Liver (tissue), 9 donors: ENCODE measurements around the gene PHLDA2. TPM values are rescaled to one million over a fixed set of nuclear protein-coding genes. Genes with fewer than 3 reads are reported as not detected.

Source experiments
- DNase-seq: peaks from one replicate; pipeline ENCODE4 v3.0.0-alpha.2; 2017; ENCODE audit warnings: low spot score
- H3K27ac ChIP-seq, 2 donors: one replicate each; pipeline ENCODE4 v1.7.0; 2013; ENCODE audit warnings: inconsistent platforms in 2 of 2, low read length in 2 of 2, control low read depth in 1 of 2, low read depth in 1 of 2, mild to moderate bottlenecking in 1 of 2
- H3K27me3 ChIP-seq, 4 donors: one replicate each; pipeline versions ENCODE4 v1.6.1 to v1.7.0; 2013; ENCODE audit warnings: low read length in 3 of 4, inconsistent platforms in 1 of 4, mild to moderate bottlenecking in 1 of 4, moderate library complexity in 1 of 4; ENCODE audit not compliant: control insufficient read depth in 4 of 4, insufficient read depth in 4 of 4
- H3K36me3 ChIP-seq, 4 donors: one replicate each; pipeline versions ENCODE4 v1.6.1 to v1.7.0; 2013; ENCODE audit warnings: low read length in 3 of 4, mild to moderate bottlenecking in 3 of 4, low read depth in 1 of 4, moderate library complexity in 1 of 4; ENCODE audit not compliant: control insufficient read depth in 4 of 4, insufficient read depth in 3 of 4
- H3K4me1 ChIP-seq, 4 donors: one replicate each; pipeline versions ENCODE4 v1.6.1 to v1.7.0; 2013; ENCODE audit warnings: low read length in 3 of 4, mild to moderate bottlenecking in 3 of 4, moderate library complexity in 1 of 4; ENCODE audit not compliant: control insufficient read depth in 4 of 4, insufficient read depth in 4 of 4
- H3K4me3 ChIP-seq, 3 donors: one replicate each; pipeline versions ENCODE4 v1.6.1 to v1.7.0; 2013; ENCODE audit warnings: low read length in 3 of 3, control low read depth in 1 of 3, low read depth in 1 of 3, mild to moderate bottlenecking in 1 of 3
- H3K9ac ChIP-seq, 2 donors: one replicate each; pipeline ENCODE4 v1.7.0; 2013; ENCODE audit warnings: low read length in 2 of 2, mild to moderate bottlenecking in 2 of 2, moderate library complexity in 2 of 2, control low read depth in 1 of 2, low read depth in 1 of 2
- H3K9me3 ChIP-seq, 4 donors: one replicate each; pipeline versions ENCODE4 v1.6.1 to v1.7.0; 2013; ENCODE audit warnings: low read length in 3 of 4; ENCODE audit not compliant: control insufficient read depth in 4 of 4
- ATF3 ChIP-seq: IDR thresholded peaks from 2 replicates; pipeline ENCODE4 v1.6.1; 2016; ENCODE audit warnings: antibody characterized with exemption
- CTCF ChIP-seq: fragments of 150-350 bp; IDR thresholded peaks from 2 replicates; pipeline ENCODE4 v1.5.1; 2017; ENCODE audit warnings: improper control_type of control experiment, low read depth, low read length; ENCODE audit not compliant: missing input control
- EGR1 ChIP-seq, 2 donors: IDR thresholded peaks; 2 replicates each; pipeline ENCODE4 v1.6.1; 2016 to 2018; ENCODE audit warnings: antibody characterized with exemption in 2 of 2, low read depth in 2 of 2
- FOXA1 ChIP-seq: IDR thresholded peaks from 2 replicates; pipeline ENCODE4 v1.6.1; 2016; ENCODE audit warnings: antibody characterized with exemption
- FOXA2 ChIP-seq: IDR thresholded peaks from 2 replicates; pipeline ENCODE4 v1.6.1; 2016; ENCODE audit warnings: antibody characterized with exemption
- GABPA ChIP-seq, 2 donors: IDR thresholded peaks in 1 of 2; conservative IDR thresholded peaks in 1 of 2; 2 replicates each; pipeline ENCODE4 v1.6.1; 2016; ENCODE audit warnings: antibody characterized with exemption in 2 of 2, mild to moderate bottlenecking in 1 of 2, moderate library complexity in 1 of 2
- HNF4A ChIP-seq, 2 donors: conservative IDR thresholded peaks; 2 replicates each; pipeline ENCODE4 v1.6.1; 2016; ENCODE audit warnings: antibody characterized with exemption in 2 of 2, mild to moderate bottlenecking in 2 of 2
- HNF4G ChIP-seq: IDR thresholded peaks from 2 replicates; pipeline ENCODE4 v1.6.1; 2016; ENCODE audit warnings: antibody characterized with exemption
- JUND ChIP-seq, 2 donors: IDR thresholded peaks; 2 replicates each; pipeline ENCODE4 v1.6.1; 2016; ENCODE audit warnings: antibody characterized with exemption in 2 of 2
- MAX ChIP-seq: IDR thresholded peaks from 2 replicates; pipeline ENCODE4 v1.6.1; 2016; ENCODE audit warnings: antibody characterized with exemption
- NR2F2 ChIP-seq: IDR thresholded peaks from 2 replicates; pipeline ENCODE4 v1.6.1; 2016; ENCODE audit warnings: antibody characterized with exemption
- RAD21 ChIP-seq, 2 donors: IDR thresholded peaks; 2 replicates each; pipeline ENCODE4 v1.6.1; 2016; ENCODE audit warnings: antibody characterized with exemption in 2 of 2, mild to moderate bottlenecking in 2 of 2
- REST ChIP-seq: IDR thresholded peaks from 2 replicates; pipeline ENCODE4 v1.6.1; 2016; ENCODE audit warnings: antibody characterized with exemption, mild to moderate bottlenecking
- RXRA ChIP-seq, 2 donors: IDR thresholded peaks; 2 replicates each; pipeline ENCODE4 v1.6.1; 2017 to 2018; ENCODE audit warnings: antibody characterized with exemption in 2 of 2, mild to moderate bottlenecking in 1 of 2
- SP1 ChIP-seq: IDR thresholded peaks from 2 replicates; pipeline ENCODE4 v1.6.1; 2018; ENCODE audit warnings: antibody characterized with exemption, mild to moderate bottlenecking
- TAF1 ChIP-seq: conservative IDR thresholded peaks from 2 replicates; pipeline ENCODE4 v1.6.1; 2016; ENCODE audit warnings: antibody characterized with exemption, mild to moderate bottlenecking
- YY1 ChIP-seq: IDR thresholded peaks from 2 replicates; pipeline ENCODE4 v1.6.1; 2016; ENCODE audit warnings: antibody characterized with exemption, mild to moderate bottlenecking
- ZBTB33 ChIP-seq: IDR thresholded peaks from 2 replicates; pipeline ENCODE4 v1.6.1; 2016; ENCODE audit warnings: antibody characterized with exemption
- WGBS: extraction: QIAGEN DNeasy Blood & Tissue Kit; methylation state at CpG from one replicate; pipeline ENCODE4 v1.1.7; 2013; 5-methylcytosine and 5-hydroxymethylcytosine counted together
- polyA plus RNA-seq, 2 donors: library from polyadenylated mRNA; stranded (reverse) in 1 of 2; unstranded in 1 of 2; fragments of 200-250 nt in 1 of 2; fragments of >200 nt in 1 of 2; fragmentation: Nextera tagmentation in 1 of 2; extraction: Ambion mirVana in 1 of 2; gene quantifications; one replicate each; pipeline versions ENCODE4 v1.2.1 to v1.2.3, GENCODE V29; 2013 to 2015
- total RNA-seq, 2 donors: library from RNA; depleted of rRNA; stranded (reverse); fragments of >200 nt; gene quantifications; one replicate each; pipeline ENCODE4 v1.2.3, GENCODE V29; 2014
- donor health status: healthy.
- donor health status: healthy.
- donor health status: healthy.
- donor health status: healthy.
- donor health status: healthy.

PHLDA2 gene
- total and polyA plus RNA-seq, 4 donors = 0.23 to 1.4 (median 0.99) TPM; not detected in 1

- Histone ChIP-seq H3K4me3 (peak overlapping the region; percentile 65 to 75 (median 66)), H3K9ac (peak overlapping the region in 1 of 2 donors; percentile 13), H3K27me3 (no peaks in the 10 kb centered on the region), H3K36me3 (no peaks in the 10 kb centered on the region), H3K27ac (peak overlapping the region; percentile 57 to 63), H3K9me3 (no peaks in the 10 kb centered on the region), H3K4me1 (peaks cover 0 to 8% (median 6%) of the 10 kb centered on the region in 4 donors)
- 3% methylated on average over 80 of the region's 80 CpGs for WGBS
- TF ChIP-seq EGR1 (IDR thresholded peaks at IDR 0.05; ENCODE audit: low read depth in 2 of 2) (no peak), FOXA1 (no peak), SP1 (no peak)
- peak; percentile 60 for DNase-seq
Measured at GRCh38 chr11:2885017-2885677, 44.1 kb downstream of the PHLDA2 start.

GRCh38 chr11:2883979-2884815, 45.0 kb downstream of the PHLDA2 start:
- no peak overlapping the region for H3K9ac ChIP-seq
- DNase-seq = no peak

More at GRCh38 chr11:2883979-2884815, 45.0 kb downstream of the PHLDA2 start:
- 7% methylated on average over 119 of the region's 119 CpGs for WGBS
- peaks cover 0 to 8% (median 6%) of the 10 kb centered on the region in 4 donors for H3K4me1 ChIP-seq
- no peaks in the 10 kb centered on the region for H3K9me3 ChIP-seq
- no peaks in the 10 kb centered on the region for H3K27me3 ChIP-seq
- H3K36me3 ChIP-seq = no peaks in the 10 kb centered on the region
- H3K4me3 ChIP-seq = peak overlapping the region in 2 of 3 donors; percentile 17 to 65
- TF ChIP-seq FOXA1 (no peak), JUND (IDR thresholded peaks at IDR 0.05) (no peak), RAD21 (IDR thresholded peaks at IDR 0.05) (no peak), TAF1 (no peak), ATF3 (no peak), SP1 (no peak), HNF4G (no peak), CTCF (no peak), GABPA (IDR thresholded peaks at IDR 0.05 in 1 of 2, conservative IDR thresholded peaks at IDR 0.05 in 1 of 2) (no peak), HNF4A (conservative IDR thresholded peaks at IDR 0.05) (no peak), RXRA (IDR thresholded peaks at IDR 0.05) (no peak), FOXA2 (no peak), EGR1 (IDR thresholded peaks at IDR 0.05; ENCODE audit: low read depth in 2 of 2) (no peak), NR2F2 (no peak), YY1 (no peak), REST (no peak), ZBTB33 (no peak), MAX (no peak)
- H3K27ac ChIP-seq = peak overlapping the region in 1 of 2 donors; percentile 38
